DOHH2 (cell line): Measurements from ENCODE around the gene STX8.

ENCODE experiments used
- H3F3A ChIP-seq: fragments of 200-600 bp; sonication (generic), shearing (Covaris generic); 2 replicates; pipeline ENCODE4 v1.6.0; 2016; ENCODE audit warnings: antibody characterized with exemption, mild to moderate bottlenecking; ENCODE audit not compliant: control insufficient read depth, insufficient read depth
- H3K27ac ChIP-seq: fragments of 200-600 bp; sonication (generic); 2 replicates; pipeline ENCODE4 v1.5.1; 2014; ENCODE audit warnings: low read depth, mild to moderate bottlenecking, low read length, moderate library complexity
- H3K27me3 ChIP-seq: fragments of 200-600 bp; sonication (generic); 2 replicates; pipeline ENCODE4 v1.6.1; 2014; ENCODE audit warnings: mild to moderate bottlenecking, low read length, mixed read lengths; ENCODE audit not compliant: control insufficient read depth
- H3K36me3 ChIP-seq: fragments of 200-600 bp; sonication (generic); 2 replicates; pipeline ENCODE4 v1.6.1; 2014; ENCODE audit warnings: mild to moderate bottlenecking, low read length, moderate library complexity, mixed read lengths; ENCODE audit not compliant: control insufficient read depth
- H3K4me1 ChIP-seq: fragments of 200-600 bp; sonication (generic); 2 replicates; pipeline ENCODE4 v1.6.1; 2014; ENCODE audit warnings: mild to moderate bottlenecking, low read length, mixed read lengths; ENCODE audit not compliant: control insufficient read depth
- H3K4me2 ChIP-seq: fragments of 200-600 bp; sonication (generic); 2 replicates; pipeline ENCODE4 v1.6.0; 2014; ENCODE audit warnings: mild to moderate bottlenecking, low read length, moderate library complexity
- H3K4me3 ChIP-seq: fragments of 200-600 bp; sonication (generic); 2 replicates; pipeline ENCODE4 v1.5.1; 2014; ENCODE audit warnings: mild to moderate bottlenecking, low read length, mixed read lengths
- H3K79me2 ChIP-seq: fragments of 200-600 bp; sonication (generic); 2 replicates; pipeline ENCODE4 v1.6.1; 2014; ENCODE audit warnings: mild to moderate bottlenecking, low read length, mixed read lengths; ENCODE audit not compliant: control insufficient read depth
- H3K9me2 ChIP-seq: fragments of 200-600 bp; sonication (generic); replicated peaks from 2 replicates; pipeline ENCODE4 v1.6.1; 2014; ENCODE audit warnings: mild to moderate bottlenecking, low read length, mixed read lengths; ENCODE audit not compliant: control insufficient read depth
- H3K9me3 ChIP-seq: fragments of 200-600 bp; sonication (generic); 2 replicates; pipeline ENCODE4 v1.6.1; 2014; ENCODE audit warnings: antibody characterized with exemption, low read length, mixed read lengths; ENCODE audit not compliant: control insufficient read depth, insufficient read depth
- H4K20me1 ChIP-seq: fragments of 200-600 bp; sonication (generic); 2 replicates; pipeline ENCODE4 v1.6.0; 2014; ENCODE audit warnings: low read depth, mild to moderate bottlenecking, antibody characterized with exemption, low read length, moderate library complexity; ENCODE audit not compliant: control insufficient read depth, insufficient read depth
- EZH2phosphoT487 ChIP-seq: fragments of 200-600 bp; sonication (generic); IDR thresholded peaks from 2 replicates; pipeline ENCODE4 v1.6.1; 2017; ENCODE audit warnings: borderline replicate concordance, mild to moderate bottlenecking, antibody characterized with exemption, low read length, moderate library complexity, mixed read lengths
- TF ChIP-seq, protein P1 (sequence below): fragments of 200-600 bp; sonication (generic); IDR thresholded peaks from one replicate; pipeline ENCODE4 v1.5.1; 2014; ENCODE audit warnings: antibody characterized with exemption, mild to moderate bottlenecking, low read depth, low read length; ENCODE audit not compliant: poor library complexity, severe bottlenecking

The STX8 gene

GRCh38 chr17:9218064-9218635, 357.5 kb downstream of the STX8 start:
- H3K4me1 ChIP-seq, result no peaks in the 10 kb centered on the region
- H3K9me2 ChIP-seq, result no peaks in the 10 kb centered on the region
- H3K36me3 ChIP-seq, result no peaks in the 10 kb centered on the region
- TF ChIP-seq EZH2phosphoT487, result no peak
- TF ChIP-seq, protein P1, sequence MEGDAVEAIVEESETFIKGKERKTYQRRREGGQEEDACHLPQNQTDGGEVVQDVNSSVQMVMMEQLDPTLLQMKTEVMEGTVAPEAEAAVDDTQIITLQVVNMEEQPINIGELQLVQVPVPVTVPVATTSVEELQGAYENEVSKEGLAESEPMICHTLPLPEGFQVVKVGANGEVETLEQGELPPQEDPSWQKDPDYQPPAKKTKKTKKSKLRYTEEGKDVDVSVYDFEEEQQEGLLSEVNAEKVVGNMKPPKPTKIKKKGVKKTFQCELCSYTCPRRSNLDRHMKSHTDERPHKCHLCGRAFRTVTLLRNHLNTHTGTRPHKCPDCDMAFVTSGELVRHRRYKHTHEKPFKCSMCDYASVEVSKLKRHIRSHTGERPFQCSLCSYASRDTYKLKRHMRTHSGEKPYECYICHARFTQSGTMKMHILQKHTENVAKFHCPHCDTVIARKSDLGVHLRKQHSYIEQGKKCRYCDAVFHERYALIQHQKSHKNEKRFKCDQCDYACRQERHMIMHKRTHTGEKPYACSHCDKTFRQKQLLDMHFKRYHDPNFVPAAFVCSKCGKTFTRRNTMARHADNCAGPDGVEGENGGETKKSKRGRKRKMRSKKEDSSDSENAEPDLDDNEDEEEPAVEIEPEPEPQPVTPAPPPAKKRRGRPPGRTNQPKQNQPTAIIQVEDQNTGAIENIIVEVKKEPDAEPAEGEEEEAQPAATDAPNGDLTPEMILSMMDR, result no peak
- no peak overlapping the region for H3K4me2 ChIP-seq
- H3K27me3 ChIP-seq, result no peaks in the 10 kb centered on the region
- H3K9me3 ChIP-seq, result peaks cover 14% of the 10 kb centered on the region
- H3F3A ChIP-seq, result no peaks in the 10 kb centered on the region
- H4K20me1 ChIP-seq, result no peaks in the 10 kb centered on the region
- no peak overlapping the region for H3K4me3 ChIP-seq
- no peaks in the 10 kb centered on the region for H3K79me2 ChIP-seq
- no peak overlapping the region for H3K27ac ChIP-seq

- H3K4me1 ChIP-seq, result no peaks in the 10 kb centered on the region
- no peaks in the 10 kb centered on the region for H3K36me3 ChIP-seq
- TF ChIP-seq, protein P1, result no peak
- no peak for TF ChIP-seq EZH2phosphoT487
- H4K20me1 ChIP-seq, result no peaks in the 10 kb centered on the region
- H3K9me2 ChIP-seq, result no peaks in the 10 kb centered on the region
- H3K79me2 ChIP-seq, result no peaks in the 10 kb centered on the region
- H3K27ac ChIP-seq, result no peak overlapping the region
- H3K4me3 ChIP-seq, result no peak overlapping the region
- no peaks in the 10 kb centered on the region for H3K27me3 ChIP-seq
- no peaks in the 10 kb centered on the region for H3F3A ChIP-seq
- H3K4me2 ChIP-seq, result no peak overlapping the region
- H3K9me3 ChIP-seq, result peaks cover 14% of the 10 kb centered on the region
Measured at GRCh38 chr17:9217151-9218056, 358.2 kb downstream of the STX8 start.

- no peaks in the 10 kb centered on the region for H3K4me1 ChIP-seq
Measured at GRCh38 chr17:9215465-9215864, 360.2 kb downstream of the STX8 start.

More at GRCh38 chr17:9215465-9215864, 360.2 kb downstream of the STX8 start:
- Histone ChIP-seq H3K27me3 (no peaks in the 10 kb centered on the region), H3K4me3 (no peak overlapping the region), H4K20me1 (no peaks in the 10 kb centered on the region), H3K9me2 (no peaks in the 10 kb centered on the region), H3K4me2 (no peak overlapping the region), H3F3A (no peaks in the 10 kb centered on the region), H3K27ac (no peak overlapping the region), H3K9me3 (peaks cover 14% of the 10 kb centered on the region), H3K79me2 (no peaks in the 10 kb centered on the region), H3K36me3 (no peaks in the 10 kb centered on the region)
- no peak for TF ChIP-seq EZH2phosphoT487
- TF ChIP-seq, protein P1, result no peak
